Activated CD4-positive, alpha-beta T cell treated with anti-CD3 and anti-CD28 coated beads, Interleukin-2, amount 10 ng/mL, durations not matched to agents 7 days and 5 days (primary cell): ENCODE results near the gene SPESP1. TPM values are rescaled to one million over a fixed set of nuclear protein-coding genes. Genes with fewer than 3 reads are reported as not detected.

Experiments used
- CTCF ChIA-PET: fragments of 350-600 bp; sonication (Branson Sonifier 250); formaldehyde crosslinking; loops from one replicate; lab custom pipeline; 2021; ENCODE audit warnings: antibody characterized with exemption; lab: Charles Lee
- POLR2A ChIA-PET: fragments of 350-600 bp; sonication (Branson Sonifier 250); formaldehyde crosslinking; loops from one replicate; lab custom pipeline; 2021; ENCODE audit warnings: antibody characterized with exemption; lab: Charles Lee
- DNase-seq: peaks from one replicate; pipeline ENCODE4 v3.0.0-alpha.2; 2020
- H3K27ac Mint-ChIP-seq: one replicate; pipeline ENCODE4 v1.8.0; 2021; ENCODE audit warnings: mild to moderate bottlenecking, moderate library complexity, mixed read lengths
- H3K27me3 Mint-ChIP-seq: one replicate; pipeline ENCODE4 v1.8.0; 2021; ENCODE audit warnings: mixed read lengths
- H3K36me3 Mint-ChIP-seq: one replicate; pipeline ENCODE4 v1.8.0; 2021; ENCODE audit warnings: low read depth, mixed read lengths
- H3K4me1 Mint-ChIP-seq: one replicate; pipeline ENCODE4 v1.8.0; 2021; ENCODE audit warnings: mixed read lengths
- H3K4me3 Mint-ChIP-seq: one replicate; pipeline ENCODE4 v1.8.0; 2021; ENCODE audit warnings: mild to moderate bottlenecking, moderate library complexity, mixed read lengths
- H3K9me3 Mint-ChIP-seq: one replicate; pipeline ENCODE4 v1.8.0; 2021; ENCODE audit warnings: mixed read lengths
- total RNA-seq, 2 experiments: library from RNA; stranded (reverse); gene quantifications; one replicate each; pipeline ENCODE4 v1.2.3, GENCODE V29; 2021

Gene SPESP1
- total RNA-seq, 2 experiments from 2014 or later, result 0.23 to 0.50 TPM

- Mint-ChIP-seq H3K9me3 (no peaks in the 10 kb centered on the region), H3K36me3 (no peaks in the 10 kb centered on the region), H3K4me3 (no peak overlapping the region), H3K27me3 (no peaks in the 10 kb centered on the region), H3K27ac (no peak overlapping the region), H3K4me1 (no peaks in the 10 kb centered on the region)
- CTCF ChIA-PET, result no interaction called here
- DNase-seq, result no peak
- POLR2A ChIA-PET, result no interaction called here
Measured at GRCh38 chr15:68987676-68988075, 57.4 kb downstream of the SPESP1 start.

GRCh38 chr15:68989541-68990230 is 59.4 kb downstream of the SPESP1 start:
- H3K4me3 Mint-ChIP-seq, result no peak overlapping the region
- no peaks in the 10 kb centered on the region for H3K4me1 Mint-ChIP-seq
- H3K27ac Mint-ChIP-seq, result no peak overlapping the region
- ChIA-PET CTCF (no interaction called here), POLR2A (interaction anchor here (0.6 kb wide), 1 partner anchor 132 kb away, joined by 9 read pairs; no protein-coding TSS in a partner anchor)
- no peak for DNase-seq
- H3K36me3 Mint-ChIP-seq, result no peaks in the 10 kb centered on the region
- no peaks in the 10 kb centered on the region for H3K27me3 Mint-ChIP-seq
- H3K9me3 Mint-ChIP-seq, result no peaks in the 10 kb centered on the region

GRCh38 chr15:68990231-68990991 is 60.1 kb downstream of the SPESP1 start:
- Mint-ChIP-seq H3K4me3 (no peak overlapping the region), H3K27ac (no peak overlapping the region), H3K4me1 (no peaks in the 10 kb centered on the region), H3K9me3 (no peaks in the 10 kb centered on the region), H3K36me3 (no peaks in the 10 kb centered on the region), H3K27me3 (no peaks in the 10 kb centered on the region)
- ChIA-PET POLR2A (no interaction called here), CTCF (no interaction called here)
- no peak for DNase-seq

- Mint-ChIP-seq H3K4me1 (no peaks in the 10 kb centered on the region), H3K4me3 (no peak overlapping the region), H3K36me3 (no peaks in the 10 kb centered on the region), H3K9me3 (no peaks in the 10 kb centered on the region), H3K27me3 (no peaks in the 10 kb centered on the region), H3K27ac (no peak overlapping the region)
- ChIA-PET POLR2A (no interaction called here), CTCF (interaction anchor here (0.8 kb wide), 1 partner anchor 10 kb away, joined by 3 read pairs; no protein-coding TSS in a partner anchor)
- DNase-seq, result no peak
Measured at GRCh38 chr15:68990992-68991500, 60.7 kb downstream of the SPESP1 start.

- Mint-ChIP-seq H3K4me3 (no peak overlapping the region), H3K27me3 (no peaks in the 10 kb centered on the region), H3K9me3 (no peaks in the 10 kb centered on the region), H3K27ac (no peak overlapping the region), H3K4me1 (no peaks in the 10 kb centered on the region), H3K36me3 (no peaks in the 10 kb centered on the region)
- DNase-seq, result no peak
- CTCF ChIA-PET, result interaction anchor here (0.8 kb wide), 1 partner anchor 9 kb away, joined by 3 read pairs; no protein-coding TSS in a partner anchor
- POLR2A ChIA-PET, result no interaction called here
Measured at GRCh38 chr15:68991723-68992122, 61.4 kb downstream of the SPESP1 start.

- Mint-ChIP-seq H3K36me3 (no peaks in the 10 kb centered on the region), H3K27ac (no peak overlapping the region), H3K4me3 (no peak overlapping the region), H3K9me3 (no peaks in the 10 kb centered on the region), H3K27me3 (no peaks in the 10 kb centered on the region), H3K4me1 (no peaks in the 10 kb centered on the region)
- CTCF ChIA-PET, result no interaction called here
- no peak for DNase-seq
- POLR2A ChIA-PET, result no interaction called here
Measured at GRCh38 chr15:68992696-68993095, 62.4 kb downstream of the SPESP1 start.

- no peaks in the 10 kb centered on the region for H3K4me1 Mint-ChIP-seq
- H3K4me3 Mint-ChIP-seq, result no peak overlapping the region
- no peaks in the 10 kb centered on the region for H3K27me3 Mint-ChIP-seq
- no peaks in the 10 kb centered on the region for H3K36me3 Mint-ChIP-seq
- no peak for DNase-seq
- no peaks in the 10 kb centered on the region for H3K9me3 Mint-ChIP-seq
- no peak overlapping the region for H3K27ac Mint-ChIP-seq
- CTCF ChIA-PET, result no interaction called here
- POLR2A ChIA-PET, result no interaction called here
Measured at GRCh38 chr15:68993276-68993675, 63.0 kb downstream of the SPESP1 start.

- ChIA-PET POLR2A (no interaction called here), CTCF (no interaction called here)
- no peak overlapping the region for H3K27ac Mint-ChIP-seq
- DNase-seq, result no peak
- no peak overlapping the region for H3K4me3 Mint-ChIP-seq
- no peaks in the 10 kb centered on the region for H3K27me3 Mint-ChIP-seq
- no peaks in the 10 kb centered on the region for H3K9me3 Mint-ChIP-seq
- H3K36me3 Mint-ChIP-seq, result no peaks in the 10 kb centered on the region
- H3K4me1 Mint-ChIP-seq, result no peaks in the 10 kb centered on the region
Measured at GRCh38 chr15:68994149-68994548, 63.8 kb downstream of the SPESP1 start.

- Mint-ChIP-seq H3K27ac (no peak overlapping the region), H3K36me3 (no peaks in the 10 kb centered on the region), H3K4me1 (no peaks in the 10 kb centered on the region), H3K27me3 (no peaks in the 10 kb centered on the region), H3K9me3 (no peaks in the 10 kb centered on the region), H3K4me3 (no peak overlapping the region)
- no peak for DNase-seq
- CTCF ChIA-PET, result no interaction called here
- POLR2A ChIA-PET, result no interaction called here
Measured at GRCh38 chr15:68994981-68995761, 64.8 kb downstream of the SPESP1 start.

Other genes starting within 250 kb of the SPESP1 start
- gene ANP32A, start 109.6 kb upstream of the SPESP1 start, total RNA-seq, result 100 to 1,000 TPM; 219 to 286 TPM
- not detected for gene NOX5, start 84.2 kb downstream of the SPESP1 start, total RNA-seq
- gene GLCE, start 230.1 kb downstream of the SPESP1 start, total RNA-seq, result 1 to 10 TPM; 3.8 to 5.0 TPM